Smooth muscle cell of trachea (primary cell): ENCODE measurements around the gene PTER. TPM values are rescaled to one million over a fixed set of nuclear protein-coding genes. Genes with fewer than 3 reads are reported as not detected.

Experiments used
- total RNA-seq: library from RNA; depleted of rRNA; stranded (reverse); fragments of >200 nt; gene quantifications from 2 replicates; pipeline ENCODE4 v1.2.1, GENCODE V29; 2014

Gene PTER, protein sequence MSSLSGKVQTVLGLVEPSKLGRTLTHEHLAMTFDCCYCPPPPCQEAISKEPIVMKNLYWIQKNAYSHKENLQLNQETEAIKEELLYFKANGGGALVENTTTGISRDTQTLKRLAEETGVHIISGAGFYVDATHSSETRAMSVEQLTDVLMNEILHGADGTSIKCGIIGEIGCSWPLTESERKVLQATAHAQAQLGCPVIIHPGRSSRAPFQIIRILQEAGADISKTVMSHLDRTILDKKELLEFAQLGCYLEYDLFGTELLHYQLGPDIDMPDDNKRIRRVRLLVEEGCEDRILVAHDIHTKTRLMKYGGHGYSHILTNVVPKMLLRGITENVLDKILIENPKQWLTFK
- 11.7 and 12.5 TPM in 2 replicates for total RNA-seq

GRCh38 chr10:16436758-16437539 lies at the start of gene PTER:
Gene PTER, plus strand, starts transcription at chr10:16437010. Its CDS starts 47,375 bp downstream, at chr10:16484385.

DNA sequence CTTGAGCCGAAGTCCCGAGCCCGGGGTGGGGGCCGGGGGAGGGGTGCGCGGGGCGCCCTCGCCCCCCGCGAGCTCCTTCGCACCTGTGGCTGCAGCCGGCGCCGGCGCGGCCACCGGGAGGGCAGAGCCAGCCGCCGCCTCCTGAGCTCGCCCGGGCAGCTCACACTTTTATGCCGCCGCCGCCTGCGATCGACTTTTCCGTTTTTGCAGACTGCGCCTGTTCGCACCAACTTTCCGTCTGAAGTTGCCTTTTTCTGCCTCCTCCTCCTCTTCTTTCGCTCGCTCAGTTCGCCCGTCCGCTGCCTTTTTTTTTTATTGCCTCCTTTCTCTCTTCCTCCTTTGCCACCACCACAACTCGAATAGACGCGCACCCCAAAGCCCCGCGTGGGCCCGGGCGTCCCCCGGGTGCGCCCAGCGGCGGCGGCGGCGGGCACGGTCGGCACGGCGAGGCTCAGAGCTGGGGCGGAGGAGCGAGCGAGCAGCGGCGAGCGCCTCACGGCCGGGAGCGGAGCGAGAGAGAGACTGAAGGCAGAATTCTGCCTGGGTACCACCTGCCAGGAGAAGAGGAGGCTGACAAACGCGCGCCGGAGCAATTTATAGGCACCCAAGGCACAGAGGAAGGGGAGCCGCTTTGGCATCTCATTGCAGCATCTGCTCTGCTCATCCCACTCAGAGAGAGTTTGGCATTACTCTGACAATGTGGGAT lies 84.7 kb downstream of the PTER start, which contains the start of gene C1QL3:
Gene C1QL3 (minus strand): TSS at position 569 of the 706 bp plus-strand sequence. CDS start 814 bp downstream, outside the sequence.

Other genes with a start within 250 kb of the PTER start
- gene C1QL3, start 84.9 kb downstream of the PTER start, total RNA-seq = not detected in 2 replicates